Skin epidermis (tissue), 12 donors: ENCODE data around the gene CRADD.
A peak's percentile ranks its signal among the peaks of the same experiment; 100 is the strongest.
"Not testable (repeated sequence)": the region's sequence is repeated elsewhere in the genome, so short reads cannot be mapped to it uniquely, and the experiment has no call there.

ENCODE experiments used
- H3K27ac ChIP-seq, 21 experiments: fragments of 200-600 bp; sonication (generic) in 11 of 21; one replicate each; pipeline ENCODE4 v1.5.0; 2020; ENCODE audit warnings: mild to moderate bottlenecking in 3 of 21, inconsistent platforms in 2 of 21, moderate library complexity in 2 of 21
- H3K4me3 ChIP-seq, 7 experiments: fragments of 200-600 bp; sonication (generic) in 2 of 7; one replicate each; pipeline ENCODE4 v1.5.0; 2020; ENCODE audit warnings: inconsistent platforms in 2 of 7, mild to moderate bottlenecking in 2 of 7, moderate library complexity in 1 of 7

Gene CRADD

DNA sequence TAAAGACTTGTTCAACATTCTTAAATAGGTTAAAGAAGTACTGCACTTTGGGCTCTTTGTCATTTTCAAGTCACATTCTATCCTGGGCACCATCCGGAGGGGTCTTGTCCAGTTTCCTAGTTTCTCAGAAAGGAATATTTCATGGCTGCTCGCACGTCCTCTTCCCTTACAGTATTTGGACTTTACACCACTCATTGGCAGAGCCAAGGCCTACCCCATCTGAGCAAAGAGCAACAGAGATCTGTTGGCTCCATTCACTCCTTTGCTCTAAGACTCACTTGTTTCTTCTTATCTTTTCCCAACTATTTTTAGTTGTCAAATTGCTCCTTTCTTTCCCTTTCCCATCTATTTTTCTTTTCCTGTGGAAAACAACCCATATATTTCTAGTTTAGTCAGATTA is 118.2 kb downstream of the CRADD start:
- Histone ChIP-seq H3K27ac (no peak overlapping the region), H3K4me3 (no peak overlapping the region)

DNA sequence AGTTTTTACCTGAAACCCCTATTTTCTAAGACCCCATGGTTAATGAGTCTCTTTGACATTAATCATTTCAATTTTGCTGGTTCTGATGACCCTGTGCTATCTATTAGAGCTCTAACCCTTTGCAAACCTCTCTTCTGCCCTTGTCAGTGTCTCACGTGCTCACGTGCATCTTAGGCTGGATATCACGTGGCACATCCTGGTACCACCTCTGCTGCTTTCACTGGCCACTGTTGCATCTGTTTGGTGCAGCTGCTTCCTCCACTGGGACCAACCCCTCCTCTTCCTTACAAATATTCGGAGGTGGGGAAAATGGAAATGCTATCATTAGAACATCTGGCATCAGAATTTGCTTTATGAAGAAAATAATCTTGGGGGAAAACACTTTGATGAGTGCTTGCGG is 119.6 kb downstream of the CRADD start:
- Histone ChIP-seq H3K27ac (no peak overlapping the region), H3K4me3 (no peak overlapping the region)

DNA sequence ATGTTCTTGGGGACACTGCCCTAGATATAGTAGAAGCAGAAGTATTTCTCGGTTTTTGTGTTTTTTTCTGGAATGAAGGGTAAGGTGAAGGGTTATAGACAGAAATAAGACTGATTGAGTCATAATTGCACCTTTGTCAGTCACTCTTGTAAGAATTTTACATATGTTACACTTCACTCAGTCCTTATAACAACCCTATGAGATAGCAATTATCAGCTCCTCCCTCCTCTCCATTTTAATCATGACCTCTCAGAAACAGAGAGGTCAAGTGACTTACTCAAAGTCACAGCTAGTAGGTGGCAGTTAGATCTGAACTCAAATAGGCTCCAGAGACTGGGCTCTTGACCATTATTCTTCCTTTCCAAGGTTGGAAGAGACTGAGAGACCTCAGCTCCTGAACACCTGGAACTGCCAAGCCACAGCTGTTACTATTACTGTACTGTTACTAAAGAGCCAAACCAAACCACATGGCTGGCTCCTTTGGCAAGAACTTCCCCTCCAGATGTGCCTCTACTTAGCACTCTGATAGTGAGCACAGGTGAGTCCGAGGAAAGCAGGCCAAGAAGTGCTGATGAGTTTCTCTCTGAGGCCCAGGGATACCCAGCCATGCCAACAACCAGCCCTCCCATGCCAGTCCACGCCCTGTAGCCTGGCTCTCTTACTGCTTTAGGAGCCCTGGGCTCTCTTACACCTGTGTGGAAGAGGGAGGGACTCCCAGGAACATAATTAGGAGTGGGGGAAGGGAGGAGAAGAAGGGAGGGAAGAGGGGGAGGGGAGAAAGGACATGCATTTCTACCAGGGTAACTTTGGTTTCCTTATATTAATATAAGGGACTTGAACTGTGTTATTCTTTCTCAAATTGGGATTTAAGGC is 121.3 kb downstream of the CRADD start:
- no peak overlapping the region for H3K27ac ChIP-seq
- H3K4me3 ChIP-seq: no peak overlapping the region

DNA sequence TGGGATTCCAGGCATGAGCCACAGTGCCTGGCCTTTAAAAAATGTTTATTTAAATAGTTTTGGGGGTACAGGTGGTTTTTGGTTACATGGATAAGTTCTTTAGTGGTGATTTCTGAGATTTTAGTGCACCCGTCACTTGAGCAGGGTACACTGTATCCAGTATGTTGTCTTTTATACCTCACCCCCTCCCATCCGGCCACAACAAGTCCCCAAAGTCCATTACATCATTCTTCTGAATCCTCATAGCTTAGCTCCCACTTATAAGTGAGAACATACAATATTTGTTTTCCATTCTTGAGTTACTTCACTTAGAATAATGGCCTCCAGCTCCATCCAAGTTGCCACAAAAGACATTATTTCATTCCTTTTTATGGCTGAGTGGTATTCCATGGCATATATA is 124.5 kb downstream of the CRADD start:
- H3K27ac ChIP-seq, H3K4me3 ChIP-seq: not testable (repeated sequence)

DNA sequence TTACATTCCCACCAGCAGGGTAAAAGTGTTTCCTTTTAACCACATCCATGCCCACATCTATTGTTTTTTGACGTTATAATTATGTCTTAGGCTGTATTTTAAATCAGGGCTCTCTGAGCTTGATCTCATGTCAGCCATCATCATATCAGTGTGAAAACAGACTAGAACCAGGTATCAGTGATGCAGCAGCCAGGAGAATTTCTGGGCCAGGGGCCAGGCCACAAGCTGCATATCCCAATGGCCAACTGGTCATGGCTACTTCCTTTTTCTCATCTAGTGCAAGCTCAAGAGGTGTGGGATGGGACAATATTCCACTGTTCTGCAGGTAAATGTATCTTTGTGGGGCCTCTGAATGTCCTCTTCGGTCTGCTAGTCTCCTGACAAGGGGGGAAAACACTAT is 125.1 kb downstream of the CRADD start:
- Histone ChIP-seq H3K27ac (peak overlapping the region in 11 of 21 experiments; percentile 46 to 90 (median 82)), H3K4me3 (no peak overlapping the region)

DNA sequence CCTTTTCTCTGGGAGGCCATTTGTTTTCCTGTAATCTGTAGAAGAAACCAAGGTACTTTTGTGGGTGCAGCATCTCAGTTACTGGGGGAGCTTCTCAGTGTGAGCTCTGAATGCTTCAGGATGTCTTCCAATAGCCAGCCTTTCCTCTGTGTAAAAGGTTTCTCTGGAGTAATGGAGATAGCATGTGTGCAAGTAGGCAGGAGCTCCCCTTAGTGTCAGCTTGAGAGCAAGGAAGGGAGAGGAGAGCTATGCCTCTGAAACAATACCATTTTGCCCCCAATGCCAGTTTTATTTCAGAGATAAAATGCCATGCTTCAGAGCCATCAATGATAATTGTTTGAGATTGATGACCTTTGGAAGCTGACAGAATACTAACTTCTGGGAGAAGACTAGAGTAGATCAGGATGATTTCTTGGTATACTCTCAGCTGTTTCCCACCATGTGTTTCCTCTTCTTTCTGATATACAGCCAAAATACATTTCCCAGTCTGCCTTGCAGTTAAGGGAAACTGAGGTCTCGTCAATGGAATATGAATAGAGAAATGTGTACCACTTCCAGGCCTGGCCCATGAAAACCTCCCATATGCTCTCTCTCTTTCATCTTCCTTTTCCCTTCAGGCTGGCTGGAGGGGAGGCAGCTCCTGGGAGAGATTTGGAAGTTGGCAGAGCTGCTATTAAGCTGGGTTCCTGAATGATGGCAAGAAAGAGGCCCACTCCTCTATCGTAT is 125.7 kb downstream of the CRADD start:
- Histone ChIP-seq H3K27ac (peak overlapping the region in 19 of 21 experiments; percentile 10 to 90 (median 74)), H3K4me3 (no peak overlapping the region)

DNA sequence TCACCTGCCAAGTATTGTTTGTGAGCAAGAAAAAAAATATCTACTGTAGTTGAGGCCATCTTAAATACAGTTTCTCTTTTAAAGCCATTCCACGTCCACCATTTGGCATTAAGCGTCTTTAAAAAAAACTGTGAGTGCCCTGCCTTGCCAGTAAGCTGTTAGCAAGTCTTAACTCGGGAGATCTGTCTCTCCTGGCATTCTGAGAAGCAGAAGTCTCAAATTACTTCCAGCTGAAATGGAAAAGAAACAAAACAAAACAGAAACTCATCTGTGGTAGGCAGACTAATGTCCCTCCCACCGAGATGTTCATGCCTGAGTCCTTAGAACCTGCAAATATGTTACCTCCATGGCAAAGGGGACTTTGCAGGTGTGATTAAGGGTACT is 126.2 kb downstream of the CRADD start:
- Histone ChIP-seq H3K27ac (peak overlapping the region in 19 of 21 experiments; percentile 10 to 90 (median 74)), H3K4me3 (no peak overlapping the region)

DNA sequence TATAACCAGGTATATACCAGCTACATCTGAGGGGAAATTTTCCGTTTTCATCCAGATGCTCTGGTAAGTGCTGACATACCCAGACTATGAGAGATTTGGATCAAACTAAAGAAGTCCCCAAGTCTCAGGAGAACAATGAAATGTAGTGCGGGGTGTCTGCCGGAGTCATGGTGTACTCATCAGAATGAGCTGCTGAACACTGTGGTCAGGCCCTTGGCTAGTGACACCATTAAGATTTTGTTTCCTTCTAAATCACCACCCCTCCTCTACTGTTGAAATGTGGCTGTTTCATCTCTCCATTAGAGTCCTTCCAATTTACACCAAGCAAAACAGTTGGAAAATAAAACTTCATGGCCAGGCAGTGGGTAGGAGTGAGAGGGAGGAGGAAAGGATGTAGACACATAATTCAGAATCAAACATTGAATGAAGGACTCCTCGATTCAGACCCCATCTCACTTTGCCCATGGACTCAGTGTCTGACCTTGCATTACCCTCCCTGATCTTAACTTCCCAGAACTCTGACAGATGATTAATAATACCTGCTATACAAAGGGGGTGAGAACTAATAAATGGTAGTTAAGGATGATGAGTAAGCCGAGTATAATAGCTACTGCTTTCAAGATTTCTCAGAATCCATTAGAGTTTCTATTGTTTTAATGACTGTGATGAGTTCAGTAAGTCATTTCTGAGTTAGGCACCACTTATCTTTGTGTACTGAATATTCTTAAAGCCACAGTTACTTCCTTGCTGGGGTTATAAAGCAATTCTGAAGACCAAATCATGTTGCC is 127.4 kb downstream of the CRADD start:
- H3K4me3 ChIP-seq: no peak overlapping the region
- H3K27ac ChIP-seq: peak overlapping the region in 14 of 21 experiments; percentile 11 to 90 (median 66)

DNA sequence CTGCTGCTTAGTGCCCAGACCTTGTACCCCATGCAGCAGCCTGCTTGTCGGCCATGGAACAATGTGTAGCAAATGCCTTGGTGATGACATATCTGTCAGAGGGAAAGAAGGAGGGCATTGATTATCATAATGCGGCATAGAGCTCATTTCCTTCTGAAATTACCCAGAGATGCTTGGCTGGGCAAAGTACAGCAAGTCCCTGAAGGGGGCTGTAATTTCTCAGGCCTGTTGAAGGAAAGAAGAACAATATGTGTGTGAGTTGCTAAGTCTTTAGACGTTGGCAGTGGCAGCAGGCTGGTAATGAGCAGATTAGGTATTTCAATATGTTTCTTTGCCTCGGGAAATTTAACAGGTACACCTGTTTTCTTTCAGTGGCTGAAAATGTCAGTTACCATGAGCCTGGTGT is 128.6 kb downstream of the CRADD start:
- peak overlapping the region in 1 of 21 experiments; percentile 28 for H3K27ac ChIP-seq
- H3K4me3 ChIP-seq: no peak overlapping the region

DNA sequence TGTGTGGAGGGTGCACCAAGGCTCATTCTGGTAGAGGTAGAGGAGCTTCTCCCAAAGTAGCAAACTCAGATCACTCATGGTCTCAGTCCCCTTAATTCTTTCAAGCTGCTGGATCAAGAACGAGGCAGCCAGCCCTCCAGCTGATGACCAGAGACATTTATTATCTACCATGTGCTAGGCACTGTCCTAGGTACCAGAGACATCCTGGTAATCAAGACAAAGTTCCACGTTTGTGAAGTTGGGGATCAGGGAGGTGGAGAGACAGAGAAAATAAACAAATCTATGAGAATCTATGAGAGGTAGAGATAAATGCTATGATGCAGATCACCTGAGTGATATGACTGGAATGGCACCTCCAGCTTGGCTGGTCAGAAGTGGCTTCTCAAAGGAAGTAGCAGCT is 130.2 kb downstream of the CRADD start:
- Histone ChIP-seq H3K27ac (no peak overlapping the region), H3K4me3 (no peak overlapping the region)

DNA sequence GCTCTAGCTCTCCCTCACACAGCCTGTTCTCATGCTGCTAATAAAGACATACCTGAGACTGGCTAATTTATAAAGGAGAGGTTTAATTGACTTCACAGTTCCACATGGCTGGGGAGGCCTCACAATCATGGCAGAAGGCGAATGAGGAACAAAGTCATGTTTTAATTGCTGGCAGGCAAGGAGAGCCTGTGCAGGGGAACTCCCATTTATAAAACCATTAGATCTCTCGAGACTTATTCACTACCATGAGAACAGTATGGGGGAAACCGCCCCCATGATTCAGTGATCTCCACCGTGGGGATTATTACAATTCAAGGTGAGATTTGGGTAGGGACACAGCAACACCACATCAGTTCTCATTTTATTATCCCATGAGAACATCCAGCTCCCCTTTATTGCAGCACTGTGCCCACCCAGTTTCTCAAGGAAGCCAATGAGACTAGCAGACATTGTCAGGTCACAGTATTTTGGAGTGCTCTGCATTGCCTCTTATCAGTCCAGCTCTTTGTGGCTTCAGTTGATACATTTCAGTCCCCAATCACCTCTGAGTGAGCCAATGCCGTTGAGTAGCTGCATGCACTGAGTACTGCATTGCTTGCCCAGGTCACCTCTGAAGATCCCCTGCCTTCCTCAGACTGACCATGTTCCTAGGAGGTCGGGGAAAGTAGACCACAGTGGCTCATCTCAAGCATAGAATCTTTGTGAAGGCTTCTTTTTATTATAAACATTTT is 131.2 kb downstream of the CRADD start:
- H3K27ac ChIP-seq: no peak overlapping the region
- H3K4me3 ChIP-seq: no peak overlapping the region

DNA sequence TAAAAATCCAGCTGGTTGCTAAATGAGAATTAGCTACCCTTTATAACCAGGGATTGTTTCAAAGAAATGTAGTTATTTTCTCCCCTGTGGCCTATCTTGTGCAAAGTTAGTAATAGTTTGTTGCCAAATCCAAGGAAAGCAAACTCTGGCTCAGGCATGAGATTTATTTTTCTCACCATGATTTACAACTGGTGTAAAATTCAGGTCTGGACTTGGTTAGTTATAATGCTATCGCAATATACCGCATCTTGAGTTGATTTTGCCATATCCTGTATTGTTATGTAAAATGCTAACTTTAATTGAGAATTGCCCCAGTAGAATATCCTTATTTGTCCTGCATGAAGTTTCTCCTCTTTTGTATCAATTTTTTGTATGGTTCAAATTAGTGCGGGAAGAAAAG is 135.5 kb downstream of the CRADD start:
- no peak overlapping the region for H3K4me3 ChIP-seq
- peak overlapping the region in 4 of 21 experiments; percentile 58 to 81 (median 76) for H3K27ac ChIP-seq

DNA sequence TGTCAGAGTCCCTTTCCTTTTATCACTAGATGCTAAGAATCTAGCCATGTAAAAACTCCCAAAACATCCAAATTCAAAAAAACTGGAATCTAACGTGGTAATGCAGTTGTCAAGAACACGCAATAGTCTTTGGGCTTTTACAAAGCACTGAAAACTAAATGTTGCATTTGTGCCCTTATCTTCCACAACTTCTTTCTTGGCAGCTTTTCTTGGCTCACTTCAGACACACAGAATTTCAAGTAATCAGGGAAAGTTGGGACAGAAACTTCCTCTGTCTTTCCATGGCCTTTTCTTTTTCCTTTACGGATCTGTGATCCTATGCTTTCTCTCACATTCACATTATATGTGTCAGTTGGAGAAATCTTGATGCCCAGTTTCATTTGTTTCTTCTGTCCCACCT is 136.0 kb downstream of the CRADD start:
- Histone ChIP-seq H3K4me3 (no peak overlapping the region), H3K27ac (peak overlapping the region in 13 of 21 experiments; percentile 30 to 81 (median 69))

DNA sequence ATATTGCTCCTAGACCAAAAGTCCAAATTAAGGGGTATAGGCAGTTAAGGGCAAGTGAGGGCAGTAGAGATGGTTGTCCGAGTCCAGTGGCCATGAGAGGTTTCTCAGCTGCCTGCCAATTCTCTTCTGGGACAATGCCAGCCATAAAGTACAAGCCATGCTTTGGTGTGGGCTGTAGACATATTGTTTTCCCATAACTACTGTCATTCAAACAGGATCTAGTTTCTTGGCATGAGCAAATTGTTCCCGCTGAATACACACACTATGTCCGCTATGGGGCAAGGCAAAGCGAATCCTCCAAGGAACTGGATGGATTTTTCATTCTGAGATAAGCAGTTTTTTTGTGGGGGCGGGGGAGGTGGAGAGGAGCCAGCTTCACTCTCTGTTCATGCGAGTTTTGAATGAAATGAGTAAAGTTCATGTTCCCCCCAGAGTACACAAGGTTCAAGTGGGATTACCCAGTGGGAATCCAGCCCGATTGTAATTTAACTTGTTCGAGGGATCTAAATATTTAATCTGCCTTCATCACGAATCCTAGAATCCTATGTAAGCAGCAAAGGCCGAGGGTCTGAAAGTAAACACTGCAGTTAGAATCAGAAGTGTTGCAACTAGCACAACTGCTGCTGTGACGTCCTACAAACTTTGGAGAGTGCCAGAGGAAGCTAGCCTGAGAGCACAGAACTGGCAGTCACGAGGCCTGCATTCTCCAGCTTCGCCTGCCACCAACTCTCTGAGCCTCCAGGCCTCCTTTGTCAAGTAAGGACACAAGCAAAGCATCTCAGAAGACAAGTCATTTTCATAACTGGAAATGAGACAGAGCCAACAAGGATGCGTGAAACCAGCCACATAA is 137.0 kb downstream of the CRADD start:
- H3K4me3 ChIP-seq: no peak overlapping the region
- peak overlapping the region in 17 of 21 experiments; percentile 17 to 81 (median 63) for H3K27ac ChIP-seq

DNA sequence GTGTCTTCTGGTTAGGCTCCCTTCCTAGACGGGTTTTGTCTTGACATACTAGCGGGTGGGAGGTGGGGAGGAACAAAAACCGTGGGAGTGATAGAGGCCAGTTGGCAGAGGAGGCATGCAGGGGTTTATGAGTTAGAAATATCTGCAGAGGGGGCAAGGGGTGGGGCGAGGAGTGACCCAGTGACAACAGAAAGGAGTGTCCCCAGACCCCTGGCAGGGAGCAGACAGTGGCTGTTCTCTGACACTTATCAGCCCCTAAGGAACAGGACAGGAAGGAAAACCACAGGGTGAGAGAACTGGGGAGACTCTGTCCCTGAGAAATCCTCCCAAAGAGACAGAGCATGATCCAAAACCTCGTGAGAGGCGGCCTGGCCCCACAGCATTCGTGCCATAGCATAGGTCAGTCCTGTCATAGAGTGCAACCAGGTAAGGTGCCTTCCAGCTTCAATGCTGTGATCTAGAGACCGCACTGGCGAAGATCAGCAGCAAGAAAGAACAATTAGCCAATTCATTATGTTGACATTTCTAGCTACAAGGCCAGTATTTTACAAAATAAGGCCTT is 141.4 kb downstream of the CRADD start:
- Histone ChIP-seq H3K4me3 (no peak overlapping the region), H3K27ac (peak overlapping the region in 15 of 21 experiments; percentile 8 to 82 (median 48))

DNA sequence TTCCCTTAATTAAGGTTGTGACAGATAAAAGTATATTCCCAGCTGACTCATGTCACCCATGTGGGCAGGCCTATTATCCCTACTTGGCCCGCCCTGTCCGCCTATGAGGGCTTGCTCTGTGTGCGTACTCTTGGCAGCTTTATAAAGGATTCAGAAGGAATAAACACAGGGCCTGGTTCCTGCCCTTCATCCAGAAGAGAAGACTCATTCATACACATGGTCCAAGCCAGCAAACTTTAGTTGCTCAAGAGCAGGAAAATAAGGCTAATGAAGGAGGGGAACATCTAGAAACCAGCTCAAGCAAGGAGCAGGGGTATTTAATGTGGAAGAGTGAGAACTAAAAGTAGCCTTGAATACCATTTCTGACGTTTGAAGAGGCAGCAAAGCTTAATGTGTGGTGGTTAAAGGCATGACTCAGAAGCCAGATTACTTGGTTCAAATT is 141.9 kb downstream of the CRADD start:
- Histone ChIP-seq H3K4me3 (no peak overlapping the region), H3K27ac (peak overlapping the region in 15 of 21 experiments; percentile 5 to 82 (median 48))

DNA sequence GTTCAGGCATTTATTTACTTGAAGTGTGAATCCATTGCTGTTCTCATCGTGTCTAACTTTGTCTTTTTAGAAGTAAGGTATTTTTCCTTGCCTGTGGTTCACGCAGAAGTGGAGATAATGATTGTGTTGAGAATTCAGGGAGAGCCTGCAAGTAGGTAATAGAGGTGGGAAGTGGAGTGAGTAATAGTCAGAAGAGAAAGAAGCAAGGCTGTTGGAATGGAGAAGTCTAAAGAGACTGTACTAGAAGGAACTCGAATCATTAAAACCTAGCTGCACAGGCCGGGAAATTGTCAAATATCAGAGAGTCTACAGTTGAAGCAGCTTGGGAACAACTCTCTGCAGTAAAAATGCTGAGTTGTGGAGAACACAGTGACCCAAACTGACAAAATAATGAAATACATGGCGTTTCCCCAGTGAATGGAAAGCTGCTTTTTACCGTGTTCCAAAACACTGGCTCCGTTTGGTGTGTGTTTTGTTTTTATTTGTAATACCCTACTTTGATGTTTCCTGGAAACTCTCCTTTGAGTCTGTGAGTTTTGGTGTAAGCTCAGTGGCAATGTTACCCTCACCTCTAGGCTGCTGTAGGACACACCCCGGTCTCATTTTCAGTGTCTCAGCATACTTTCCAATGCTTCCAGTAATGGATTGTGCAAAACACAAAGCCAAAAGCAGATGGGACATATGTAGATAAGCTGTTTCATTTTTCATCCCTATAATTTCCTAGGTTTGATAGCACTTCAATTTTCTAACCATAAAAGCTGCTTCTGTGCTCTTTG is 146.6 kb downstream of the CRADD start:
- H3K27ac ChIP-seq: peak overlapping the region in 3 of 21 experiments; percentile 10 to 37 (median 30)

More for the DNA sequence above, 146.6 kb downstream of the CRADD start:
- H3K4me3 ChIP-seq: no peak overlapping the region
